AG08395 (cell line): ENCODE data around the gene ERCC4.
"Not testable (repeated sequence)": the region's sequence is repeated elsewhere in the genome, so short reads cannot be mapped to it uniquely, and the experiment has no call there.

Source experiments
- DNase-seq: peaks from one replicate; pipeline ENCODE4 v3.0.0; 2012; ENCODE audit warnings: mixed read lengths, low spot score

ERCC4 gene

GRCh38 chr16:13919683-13920509 is at the start of gene ERCC4:
Gene ERCC4 (plus strand): TSS chr16:13920154. CDS start chr16:13920166, 12 bp downstream.
- peak; percentile 98 for DNase-seq

- DNase-seq = no peak
Observed at GRCh38 chr16:13873835-13874438, 46.0 kb upstream of the ERCC4 start.

- no peak for DNase-seq
Observed at GRCh38 chr16:13875614-13876284, 44.2 kb upstream of the ERCC4 start.

GRCh38 chr16:13883276-13883675 is 36.7 kb upstream of the ERCC4 start:
- no peak for DNase-seq

- peak; percentile 9 for DNase-seq
Observed at GRCh38 chr16:13883881-13884280, 36.1 kb upstream of the ERCC4 start.

- DNase-seq = no peak
Observed at GRCh38 chr16:13885700-13886099, 34.3 kb upstream of the ERCC4 start.

- DNase-seq = no peak
Observed at GRCh38 chr16:13886608-13887007, 33.3 kb upstream of the ERCC4 start.

GRCh38 chr16:13889323-13889722 is 30.6 kb upstream of the ERCC4 start:
- not testable (repeated sequence) for DNase-seq

GRCh38 chr16:13892301-13892700 is 27.7 kb upstream of the ERCC4 start:
- DNase-seq = no peak

GRCh38 chr16:13895516-13895915 is 24.4 kb upstream of the ERCC4 start:
- no peak for DNase-seq

GRCh38 chr16:13896543-13897182 is 23.3 kb upstream of the ERCC4 start:
- no peak for DNase-seq

- DNase-seq = no peak
Observed at GRCh38 chr16:13897806-13898205, 22.1 kb upstream of the ERCC4 start.

- no peak for DNase-seq
Observed at GRCh38 chr16:13898233-13898632, 21.7 kb upstream of the ERCC4 start.

GRCh38 chr16:13902052-13902451 is 17.9 kb upstream of the ERCC4 start:
- DNase-seq = no peak

GRCh38 chr16:13902677-13903076 is 17.3 kb upstream of the ERCC4 start:
- DNase-seq = no peak

GRCh38 chr16:13904179-13904691 is 15.7 kb upstream of the ERCC4 start:
- DNase-seq = no peak

GRCh38 chr16:13904822-13905221 is 15.1 kb upstream of the ERCC4 start:
- not testable (repeated sequence) for DNase-seq

GRCh38 chr16:13906168-13907089 is 13.5 kb upstream of the ERCC4 start:
- DNase-seq = no peak

GRCh38 chr16:13907431-13907830 is 12.5 kb upstream of the ERCC4 start:
- no peak for DNase-seq

- DNase-seq = no peak
Observed at GRCh38 chr16:13909069-13909468, 10.9 kb upstream of the ERCC4 start.

- peak; percentile 53 for DNase-seq
Observed at GRCh38 chr16:13909872-13910303, 10.1 kb upstream of the ERCC4 start.
